Nephron (organoid): ENCODE data around the gene MARCO.
"Not testable (repeated sequence)": the region's sequence is repeated elsewhere in the genome, so short reads cannot be mapped to it uniquely, and the experiment has no call there.

ENCODE experiments used
- H3K27ac Mint-ChIP-seq, 3 experiments: 2 replicates each; pipeline ENCODE4 v1.8.0; 2020; ENCODE audit warnings: mixed read lengths in 3 of 3, mild to moderate bottlenecking in 2 of 3, moderate library complexity in 1 of 3
- H3K27me3 Mint-ChIP-seq: 2 replicates; pipeline ENCODE4 v1.8.0; 2021; ENCODE audit warnings: low read depth, mild to moderate bottlenecking, moderate library complexity, mixed read lengths
- H3K36me3 Mint-ChIP-seq: 2 replicates; pipeline ENCODE4 v1.8.0; 2020; ENCODE audit warnings: low read depth, mixed read lengths
- H3K4me1 Mint-ChIP-seq: 2 replicates; pipeline ENCODE4 v1.8.0; 2020; ENCODE audit warnings: mixed read lengths
- H3K4me3 Mint-ChIP-seq, 3 experiments: 2 replicates each; pipeline ENCODE4 v1.8.0; 2020; ENCODE audit warnings: mild to moderate bottlenecking in 3 of 3, mixed read lengths in 3 of 3, moderate library complexity in 2 of 3
- H3K9me3 Mint-ChIP-seq: 2 replicates; pipeline ENCODE4 v1.8.0; 2020; ENCODE audit warnings: mixed read lengths
- TF ChIP-seq, protein P1 (sequence below), 3 experiments: fragments of 200-600 bp; sonication (generic); IDR thresholded peaks; one replicate each; pipeline ENCODE4 v1.5.0; 2021; ENCODE audit warnings: antibody characterized with exemption in 3 of 3; ENCODE audit not compliant: unreplicated experiment in 3 of 3

The MARCO gene

DNA sequence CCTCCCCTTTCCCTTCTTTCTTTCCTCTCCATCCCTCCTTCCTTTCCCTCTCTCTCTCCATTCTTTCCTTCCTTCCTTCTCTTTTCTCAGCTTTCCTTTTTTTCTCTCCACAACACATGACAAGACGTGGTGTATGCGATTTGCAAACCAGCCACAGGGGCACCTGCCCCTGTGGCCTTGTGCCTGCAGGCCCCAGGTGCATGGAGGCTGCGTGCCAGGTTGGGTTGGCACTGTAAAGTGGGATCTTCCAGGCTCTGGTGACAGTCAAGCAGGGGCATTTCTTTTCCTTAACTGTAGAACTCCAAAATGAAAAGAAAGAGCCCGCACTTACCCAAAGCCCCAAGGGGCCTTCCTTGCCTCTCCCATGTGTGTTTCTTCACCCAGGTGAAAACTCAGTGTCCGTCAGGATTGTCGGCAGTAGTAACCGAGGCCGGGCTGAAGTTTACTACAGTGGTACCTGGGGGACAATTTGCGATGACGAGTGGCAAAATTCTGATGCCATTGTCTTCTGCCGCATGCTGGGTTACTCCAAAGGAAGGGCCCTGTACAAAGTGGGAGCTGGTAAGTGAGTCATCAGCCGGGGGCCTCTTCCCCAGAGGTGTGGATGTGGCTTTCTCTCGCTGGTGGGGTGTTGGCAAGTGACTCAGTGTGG is 50.9 kb downstream of the MARCO start:
- Mint-ChIP-seq H3K27ac (no peak overlapping the region), H3K4me3 (no peak overlapping the region), H3K9me3 (no peaks in the 10 kb centered on the region), H3K36me3 (no peaks in the 10 kb centered on the region), H3K27me3 (peaks cover 29% of the 10 kb centered on the region), H3K4me1 (peaks cover 24% of the 10 kb centered on the region)
- TF ChIP-seq, protein P1, sequence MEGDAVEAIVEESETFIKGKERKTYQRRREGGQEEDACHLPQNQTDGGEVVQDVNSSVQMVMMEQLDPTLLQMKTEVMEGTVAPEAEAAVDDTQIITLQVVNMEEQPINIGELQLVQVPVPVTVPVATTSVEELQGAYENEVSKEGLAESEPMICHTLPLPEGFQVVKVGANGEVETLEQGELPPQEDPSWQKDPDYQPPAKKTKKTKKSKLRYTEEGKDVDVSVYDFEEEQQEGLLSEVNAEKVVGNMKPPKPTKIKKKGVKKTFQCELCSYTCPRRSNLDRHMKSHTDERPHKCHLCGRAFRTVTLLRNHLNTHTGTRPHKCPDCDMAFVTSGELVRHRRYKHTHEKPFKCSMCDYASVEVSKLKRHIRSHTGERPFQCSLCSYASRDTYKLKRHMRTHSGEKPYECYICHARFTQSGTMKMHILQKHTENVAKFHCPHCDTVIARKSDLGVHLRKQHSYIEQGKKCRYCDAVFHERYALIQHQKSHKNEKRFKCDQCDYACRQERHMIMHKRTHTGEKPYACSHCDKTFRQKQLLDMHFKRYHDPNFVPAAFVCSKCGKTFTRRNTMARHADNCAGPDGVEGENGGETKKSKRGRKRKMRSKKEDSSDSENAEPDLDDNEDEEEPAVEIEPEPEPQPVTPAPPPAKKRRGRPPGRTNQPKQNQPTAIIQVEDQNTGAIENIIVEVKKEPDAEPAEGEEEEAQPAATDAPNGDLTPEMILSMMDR (IDR thresholded peaks at IDR 0.05; ENCODE audit: unreplicated experiment in 3 of 3): no peak

DNA sequence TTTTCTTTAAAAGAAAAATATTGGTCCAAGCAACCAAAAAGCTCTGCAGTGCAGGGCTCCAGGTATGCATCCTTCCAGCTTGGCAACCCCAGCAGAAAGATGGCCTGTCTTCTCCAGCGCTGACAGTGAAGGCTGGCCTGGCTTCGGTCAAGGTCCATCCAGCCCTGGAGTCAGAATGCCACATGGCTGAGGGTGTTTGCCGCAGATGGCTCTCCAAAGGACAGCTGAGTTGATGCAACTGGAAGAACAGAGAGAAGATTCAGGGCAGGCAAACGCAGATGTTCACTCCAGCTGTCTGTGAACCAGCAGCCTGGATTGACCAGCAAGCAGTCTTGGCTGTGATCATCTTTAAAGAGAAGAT is 51.4 kb downstream of the MARCO start:
- Mint-ChIP-seq H3K36me3 (no peaks in the 10 kb centered on the region), H3K4me1 (peaks cover 24% of the 10 kb centered on the region), H3K27me3 (peaks cover 25% of the 10 kb centered on the region), H3K9me3 (peaks cover 3% of the 10 kb centered on the region), H3K4me3 (no peak overlapping the region), H3K27ac (no peak overlapping the region)
- TF ChIP-seq, protein P1 (IDR thresholded peaks at IDR 0.05; ENCODE audit: unreplicated experiment in 3 of 3): no peak

DNA sequence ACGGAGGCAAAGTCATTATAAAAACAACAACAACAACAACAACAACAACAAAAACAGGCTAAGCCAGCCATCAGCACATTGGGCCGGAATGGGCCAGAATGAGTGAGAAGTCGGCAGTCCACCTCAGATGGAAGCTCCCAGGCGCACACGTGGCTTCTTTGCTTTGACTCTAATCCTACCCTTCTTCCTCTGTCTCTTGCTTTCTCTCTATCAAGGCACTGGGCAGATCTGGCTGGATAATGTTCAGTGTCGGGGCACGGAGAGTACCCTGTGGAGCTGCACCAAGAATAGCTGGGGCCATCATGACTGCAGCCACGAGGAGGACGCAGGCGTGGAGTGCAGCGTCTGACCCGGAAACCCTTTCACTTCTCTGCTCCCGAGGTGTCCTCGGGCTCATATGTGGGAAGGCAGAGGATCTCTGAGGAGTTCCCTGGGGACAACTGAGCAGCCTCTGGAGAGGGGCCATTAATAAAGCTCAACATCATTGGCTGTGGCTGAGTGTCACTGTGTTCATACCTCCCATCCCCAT is 52.2 kb downstream of the MARCO start:
- Mint-ChIP-seq H3K4me3 (no peak overlapping the region), H3K4me1 (peaks cover 24% of the 10 kb centered on the region), H3K36me3 (no peaks in the 10 kb centered on the region), H3K9me3 (peaks cover 4% of the 10 kb centered on the region), H3K27me3 (peaks cover 18% of the 10 kb centered on the region), H3K27ac (no peak overlapping the region)
- TF ChIP-seq, protein P1 (IDR thresholded peaks at IDR 0.05; ENCODE audit: unreplicated experiment in 3 of 3): no peak

DNA sequence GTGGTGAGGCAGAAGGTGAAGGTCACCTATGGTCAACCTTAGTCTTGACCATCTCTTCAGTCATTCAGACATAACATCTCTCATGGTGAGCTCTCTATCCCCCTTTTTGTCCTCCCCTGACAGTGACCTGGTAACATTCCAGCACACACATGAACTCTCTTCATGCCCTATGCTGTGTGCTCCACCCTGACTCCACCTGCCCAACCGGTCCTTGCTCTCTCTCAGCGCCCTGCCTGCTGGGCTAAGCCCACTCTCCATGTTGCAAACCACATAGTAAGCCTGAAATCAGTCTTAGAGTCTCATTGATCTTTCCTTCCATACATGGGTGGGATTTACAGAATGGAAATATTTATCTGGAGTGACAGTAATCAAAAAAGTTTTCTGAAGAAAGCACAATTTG is 52.8 kb downstream of the MARCO start:
- Mint-ChIP-seq H3K9me3 (peaks cover 4% of the 10 kb centered on the region), H3K27me3 (peaks cover 15% of the 10 kb centered on the region)

DNA sequence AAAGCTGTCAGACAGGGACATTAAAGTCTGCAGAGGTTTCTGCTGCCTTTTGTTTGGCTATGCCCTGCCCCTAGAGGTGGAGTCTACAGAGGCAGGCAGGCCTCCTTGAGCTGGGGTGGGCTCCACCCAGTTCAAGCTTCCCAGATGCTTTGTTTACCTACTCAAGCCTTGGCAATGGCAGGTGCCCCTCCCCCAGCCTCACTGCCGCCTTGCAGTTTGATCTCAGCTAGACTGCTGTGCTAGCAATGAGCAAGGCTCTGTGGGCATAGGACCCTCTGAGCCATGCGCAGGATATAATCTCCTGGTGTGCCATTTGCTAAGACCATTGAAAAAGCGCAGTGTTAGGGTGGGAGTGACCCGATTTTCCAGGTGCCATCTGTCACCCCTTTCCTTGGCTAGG is 61.9 kb downstream of the MARCO start:
- not testable (repeated sequence) for H3K4me3 Mint-ChIP-seq, H3K36me3 Mint-ChIP-seq, H3K4me1 Mint-ChIP-seq, H3K27ac Mint-ChIP-seq
- Mint-ChIP-seq H3K27me3 (peaks cover 20% of the 10 kb centered on the region), H3K9me3 (peaks cover 12% of the 10 kb centered on the region)

More for the DNA sequence above, 52.8 kb downstream of the MARCO start:
- Mint-ChIP-seq H3K36me3 (no peaks in the 10 kb centered on the region), H3K27ac (no peak overlapping the region), H3K4me3 (no peak overlapping the region), H3K4me1 (peaks cover 23% of the 10 kb centered on the region)
- TF ChIP-seq, protein P1 (IDR thresholded peaks at IDR 0.05; ENCODE audit: unreplicated experiment in 3 of 3): no peak

DNA sequence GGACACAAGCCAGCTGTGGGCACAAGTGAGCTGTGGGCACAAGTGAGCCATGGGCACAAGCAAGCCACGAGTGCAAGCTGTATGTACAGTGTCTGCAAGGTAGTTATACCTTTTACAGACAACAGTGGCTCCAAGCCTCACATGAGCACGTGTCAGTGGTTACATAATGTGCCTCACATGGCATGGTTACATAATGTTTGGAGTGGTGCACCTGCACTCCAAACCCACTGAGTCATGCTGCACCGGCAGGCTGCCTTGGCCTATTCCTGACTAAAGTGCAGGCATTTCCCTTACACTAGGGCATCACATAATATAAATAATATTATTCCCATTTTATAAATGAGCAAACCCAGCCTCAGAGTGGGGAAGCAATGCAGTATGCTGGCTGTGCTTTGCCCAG is 62.6 kb downstream of the MARCO start:
- Mint-ChIP-seq H3K4me3 (no peak overlapping the region), H3K9me3 (peaks cover 12% of the 10 kb centered on the region), H3K27ac (no peak overlapping the region), H3K36me3 (no peaks in the 10 kb centered on the region), H3K27me3 (peaks cover 25% of the 10 kb centered on the region), H3K4me1 (no peaks in the 10 kb centered on the region)
- TF ChIP-seq, protein P1 (IDR thresholded peaks at IDR 0.05; ENCODE audit: unreplicated experiment in 3 of 3): no peak
